SU-DHL-6 (cell line): ENCODE measurements around the gene DCUN1D2.

Source experiments
- CTCF ChIP-seq: fragments of 200-600 bp; sonication (generic); IDR thresholded peaks from one replicate; pipeline ENCODE4 v1.5.1; 2017; ENCODE audit warnings: antibody characterized with exemption, mild to moderate bottlenecking, low read length, moderate library complexity; ENCODE audit not compliant: insufficient read depth, poor library complexity, severe bottlenecking
- EZH2phosphoT487 ChIP-seq: fragments of 200-600 bp; sonication (generic), shearing (Covaris generic); conservative IDR thresholded peaks from 2 replicates; pipeline ENCODE4 v1.6.1; 2018; ENCODE audit warnings: mild to moderate bottlenecking, antibody characterized with exemption, low read length, moderate library complexity, mixed read lengths

- TF ChIP-seq CTCF (no peak), EZH2phosphoT487 (no peak)
These were observed 18.7 kb downstream of the DCUN1D2 start for GRCh38 chr13:113471844-113472243.
